OCI-LY3 (cell line): Measurements from ENCODE around the gene OIT3.

Source experiments
- EZH2phosphoT487 ChIP-seq: fragments of 200-600 bp; shearing (Covaris generic); IDR thresholded peaks from 2 replicates; pipeline ENCODE4 v1.6.1; 2018; ENCODE audit warnings: antibody characterized with exemption, mixed run types, low read depth
- TF ChIP-seq, protein P1 (sequence below): fragments of 200-600, 300-600 bp; sonication (generic); IDR thresholded peaks from 2 replicates; pipeline ENCODE4 v1.5.1; 2014; ENCODE audit warnings: antibody characterized with exemption, low read length, low read depth

DNA sequence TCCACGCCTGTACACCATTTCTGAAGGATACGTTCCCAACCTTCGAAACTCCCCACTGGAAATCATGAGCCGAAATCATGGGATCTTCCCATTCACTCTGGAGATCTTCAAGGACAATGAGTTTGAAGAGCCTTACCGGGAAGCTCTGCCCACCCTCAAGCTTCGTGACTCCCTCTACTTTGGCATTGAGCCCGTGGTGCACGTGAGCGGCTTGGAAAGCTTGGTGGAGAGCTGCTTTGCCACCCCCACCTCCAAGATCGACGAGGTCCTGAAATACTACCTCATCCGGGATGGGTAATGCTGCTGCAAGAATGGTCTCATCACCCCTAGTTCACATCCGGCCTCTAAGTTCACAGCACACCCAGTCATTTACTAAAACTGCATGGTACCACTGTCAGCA is 30.8 kb downstream of the OIT3 start:
- TF ChIP-seq, protein P1, sequence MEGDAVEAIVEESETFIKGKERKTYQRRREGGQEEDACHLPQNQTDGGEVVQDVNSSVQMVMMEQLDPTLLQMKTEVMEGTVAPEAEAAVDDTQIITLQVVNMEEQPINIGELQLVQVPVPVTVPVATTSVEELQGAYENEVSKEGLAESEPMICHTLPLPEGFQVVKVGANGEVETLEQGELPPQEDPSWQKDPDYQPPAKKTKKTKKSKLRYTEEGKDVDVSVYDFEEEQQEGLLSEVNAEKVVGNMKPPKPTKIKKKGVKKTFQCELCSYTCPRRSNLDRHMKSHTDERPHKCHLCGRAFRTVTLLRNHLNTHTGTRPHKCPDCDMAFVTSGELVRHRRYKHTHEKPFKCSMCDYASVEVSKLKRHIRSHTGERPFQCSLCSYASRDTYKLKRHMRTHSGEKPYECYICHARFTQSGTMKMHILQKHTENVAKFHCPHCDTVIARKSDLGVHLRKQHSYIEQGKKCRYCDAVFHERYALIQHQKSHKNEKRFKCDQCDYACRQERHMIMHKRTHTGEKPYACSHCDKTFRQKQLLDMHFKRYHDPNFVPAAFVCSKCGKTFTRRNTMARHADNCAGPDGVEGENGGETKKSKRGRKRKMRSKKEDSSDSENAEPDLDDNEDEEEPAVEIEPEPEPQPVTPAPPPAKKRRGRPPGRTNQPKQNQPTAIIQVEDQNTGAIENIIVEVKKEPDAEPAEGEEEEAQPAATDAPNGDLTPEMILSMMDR, result no peak
- no peak for TF ChIP-seq EZH2phosphoT487
